ENCODE data around the gene AMBRA1.

Gene AMBRA1

DNA sequence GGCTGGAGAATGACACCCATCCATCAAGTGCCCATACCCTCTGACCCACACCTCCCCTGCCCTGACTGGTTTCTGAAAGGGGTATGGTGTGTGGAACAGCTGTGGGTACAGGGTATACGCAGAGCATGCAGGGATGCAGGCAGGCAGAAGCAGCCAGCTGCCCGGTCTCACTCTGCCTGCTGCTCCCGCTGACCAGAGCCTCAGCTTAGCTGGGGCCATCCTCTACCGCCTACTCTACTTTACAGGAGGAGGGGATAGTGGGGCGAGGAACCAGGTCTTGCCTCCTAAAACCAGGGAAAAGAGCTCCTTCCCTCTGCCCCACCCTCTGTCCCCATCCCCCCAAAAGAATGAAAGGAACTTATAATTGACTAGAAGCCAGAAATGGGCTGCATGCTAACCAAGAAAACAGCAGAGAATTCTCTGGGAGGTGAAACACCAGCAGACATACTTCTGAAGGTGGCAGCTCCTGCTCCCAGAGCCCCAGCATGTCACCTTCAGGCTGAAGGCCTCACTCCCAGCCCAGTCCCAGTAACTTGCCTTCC, 189.3 kb downstream of the AMBRA1 start:
- no peak overlapping the region for H3K4me2 ChIP-seq (ENCODE audit: low read length)
- H3K4me3 ChIP-seq (ENCODE audit: low read depth, low read length), result no peak overlapping the region
- peaks cover 5% of the 10 kb centered on the region for H3K4me1 ChIP-seq
- no peaks in the 10 kb centered on the region for H3K79me2 ChIP-seq
- H3K9me3 ChIP-seq (ENCODE audit: control insufficient read depth, low read length), result no peaks in the 10 kb centered on the region
- TF ChIP-seq, protein P1, sequence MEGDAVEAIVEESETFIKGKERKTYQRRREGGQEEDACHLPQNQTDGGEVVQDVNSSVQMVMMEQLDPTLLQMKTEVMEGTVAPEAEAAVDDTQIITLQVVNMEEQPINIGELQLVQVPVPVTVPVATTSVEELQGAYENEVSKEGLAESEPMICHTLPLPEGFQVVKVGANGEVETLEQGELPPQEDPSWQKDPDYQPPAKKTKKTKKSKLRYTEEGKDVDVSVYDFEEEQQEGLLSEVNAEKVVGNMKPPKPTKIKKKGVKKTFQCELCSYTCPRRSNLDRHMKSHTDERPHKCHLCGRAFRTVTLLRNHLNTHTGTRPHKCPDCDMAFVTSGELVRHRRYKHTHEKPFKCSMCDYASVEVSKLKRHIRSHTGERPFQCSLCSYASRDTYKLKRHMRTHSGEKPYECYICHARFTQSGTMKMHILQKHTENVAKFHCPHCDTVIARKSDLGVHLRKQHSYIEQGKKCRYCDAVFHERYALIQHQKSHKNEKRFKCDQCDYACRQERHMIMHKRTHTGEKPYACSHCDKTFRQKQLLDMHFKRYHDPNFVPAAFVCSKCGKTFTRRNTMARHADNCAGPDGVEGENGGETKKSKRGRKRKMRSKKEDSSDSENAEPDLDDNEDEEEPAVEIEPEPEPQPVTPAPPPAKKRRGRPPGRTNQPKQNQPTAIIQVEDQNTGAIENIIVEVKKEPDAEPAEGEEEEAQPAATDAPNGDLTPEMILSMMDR (IDR thresholded peaks at IDR 0.05), result no peak
- H3K36me3 ChIP-seq (ENCODE audit: control insufficient read depth, insufficient read depth, low read length), result no peaks in the 10 kb centered on the region
- no peak overlapping the region for H3K9ac ChIP-seq
- no peak overlapping the region for H2AFZ ChIP-seq
- H3K27ac ChIP-seq, result no peak overlapping the region
- H3K27me3 ChIP-seq (ENCODE audit: control insufficient read depth, insufficient read depth, low read length), result no peaks in the 10 kb centered on the region

DNA sequence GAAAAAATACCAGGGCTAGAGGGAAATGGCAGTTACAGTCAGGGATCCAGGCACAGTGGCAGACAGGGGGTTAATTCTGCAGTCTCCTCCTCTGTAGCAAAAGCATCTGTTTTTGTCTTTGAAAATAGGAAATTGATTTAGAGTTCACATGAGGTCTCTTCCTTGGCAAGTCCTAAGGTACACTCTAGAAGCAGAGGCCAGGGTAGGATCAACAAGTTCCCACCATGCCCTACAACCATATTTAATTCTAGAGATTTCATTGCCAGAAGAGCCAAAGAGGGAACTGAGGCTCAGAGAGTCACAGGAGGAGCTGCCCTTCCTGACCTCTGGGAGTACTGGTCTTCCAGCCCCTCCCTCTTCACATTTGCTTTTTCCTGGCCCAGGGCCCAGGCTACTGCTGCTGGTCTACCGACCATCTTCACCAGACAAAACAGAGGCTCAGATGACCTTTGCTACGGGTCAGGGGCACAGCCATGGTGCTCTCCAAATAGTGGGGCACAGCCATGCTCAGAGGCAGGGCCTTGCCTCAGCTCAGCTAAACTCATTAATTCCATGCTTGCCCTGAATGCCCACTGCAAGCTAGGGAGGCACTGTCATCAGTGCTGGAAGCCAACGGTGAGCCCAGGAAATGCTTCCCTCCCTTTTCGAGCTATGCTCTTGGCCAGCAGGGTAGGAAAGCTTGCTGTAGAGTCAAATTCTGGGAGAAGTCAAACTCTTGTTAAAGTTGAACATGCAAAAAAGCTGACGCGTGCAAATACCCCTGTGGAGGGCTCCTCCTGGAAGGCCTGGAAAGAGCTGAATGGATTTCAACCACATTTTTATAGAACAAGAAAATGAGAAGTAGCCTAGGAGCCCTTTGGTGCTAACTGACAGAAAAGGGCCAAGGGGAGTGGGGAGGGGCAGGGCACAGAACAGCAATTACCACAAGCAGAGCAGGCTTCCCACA, 190.6 kb downstream of the AMBRA1 start:
- no peak overlapping the region for H3K4me3 ChIP-seq (ENCODE audit: low read depth, low read length)
- H3K9ac ChIP-seq, result no peak overlapping the region
- no peaks in the 10 kb centered on the region for H3K9me3 ChIP-seq (ENCODE audit: control insufficient read depth, low read length)
- H3K27me3 ChIP-seq (ENCODE audit: control insufficient read depth, insufficient read depth, low read length), result no peaks in the 10 kb centered on the region
- no peaks in the 10 kb centered on the region for H3K36me3 ChIP-seq (ENCODE audit: control insufficient read depth, insufficient read depth, low read length)
- TF ChIP-seq, protein P1 (IDR thresholded peaks at IDR 0.05), result no peak
- no peaks in the 10 kb centered on the region for H3K79me2 ChIP-seq
- no peak overlapping the region for H2AFZ ChIP-seq
- H3K4me2 ChIP-seq (ENCODE audit: low read length), result no peak overlapping the region
- H3K27ac ChIP-seq, result peak overlapping the region; percentile 39
- peaks cover 5% of the 10 kb centered on the region for H3K4me1 ChIP-seq

GRCh38 chr11:46397526-46397925, 196.3 kb downstream of the AMBRA1 start:
- Histone ChIP-seq H3K79me2 (no peaks in the 10 kb centered on the region), H3K27ac (no peak overlapping the region), H3K4me1 (peaks cover 7% of the 10 kb centered on the region), H3K27me3 (ENCODE audit: control insufficient read depth, insufficient read depth, low read length) (no peaks in the 10 kb centered on the region), H3K4me3 (ENCODE audit: low read depth, low read length) (no peak overlapping the region), H3K9me3 (ENCODE audit: control insufficient read depth, low read length) (no peaks in the 10 kb centered on the region), H3K4me2 (ENCODE audit: low read length) (no peak overlapping the region), H2AFZ (no peak overlapping the region), H3K36me3 (ENCODE audit: control insufficient read depth, insufficient read depth, low read length) (no peaks in the 10 kb centered on the region), H3K9ac (no peak overlapping the region)
- TF ChIP-seq, protein P1 (IDR thresholded peaks at IDR 0.05), result no peak

- H3K9me3 ChIP-seq (ENCODE audit: control insufficient read depth, low read length), result no peaks in the 10 kb centered on the region
- no peak overlapping the region for H2AFZ ChIP-seq
- H3K4me2 ChIP-seq (ENCODE audit: low read length), result no peak overlapping the region
- no peaks in the 10 kb centered on the region for H3K79me2 ChIP-seq
- no peaks in the 10 kb centered on the region for H3K27me3 ChIP-seq (ENCODE audit: control insufficient read depth, insufficient read depth, low read length)
- H3K4me1 ChIP-seq, result peaks cover 7% of the 10 kb centered on the region
- H3K9ac ChIP-seq, result no peak overlapping the region
- H3K27ac ChIP-seq, result peak overlapping the region; percentile 98
- H3K36me3 ChIP-seq (ENCODE audit: control insufficient read depth, insufficient read depth, low read length), result no peaks in the 10 kb centered on the region
- TF ChIP-seq, protein P1 (IDR thresholded peaks at IDR 0.05), result no peak
- H3K4me3 ChIP-seq (ENCODE audit: low read depth, low read length), result no peak overlapping the region
Measured at GRCh38 chr11:46393759-46394158, 200.1 kb downstream of the AMBRA1 start.
